Stimulated activated CD8-positive, alpha-beta memory T cell treated with anti-CD3 and anti-CD28 coated beads, Interleukin-12 subunit alpha, Interleukin-12 subunit beta, amount 100 ng/mL, for 1 hour (primary cell): Measurements from ENCODE around the gene PLCL1.

ENCODE experiments used
- DNase-seq: peaks from one replicate; pipeline ENCODE4 v3.0.0-alpha.2; 2020; ENCODE audit warnings: low read depth

PLCL1 gene

DNA sequence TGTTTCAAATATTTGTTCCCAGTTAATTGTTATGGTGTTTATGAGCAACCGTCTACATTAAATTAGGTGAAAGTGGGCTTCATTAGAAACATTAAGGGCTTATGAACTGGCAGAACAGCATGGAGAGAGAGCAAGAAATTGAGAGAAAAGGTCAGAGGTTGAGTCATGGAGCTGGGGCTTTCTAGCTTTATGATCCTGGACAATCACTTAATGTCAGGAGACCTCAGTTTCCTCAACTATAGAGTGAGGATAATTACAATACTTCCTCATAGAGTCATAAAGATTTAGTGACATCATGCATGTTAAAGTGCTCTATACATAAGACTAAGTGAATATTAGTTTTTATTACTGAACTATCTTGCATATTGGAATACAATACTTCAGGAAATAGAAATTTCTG, 83.9 kb downstream of the PLCL1 start:
- DNase-seq, result no peak

DNA sequence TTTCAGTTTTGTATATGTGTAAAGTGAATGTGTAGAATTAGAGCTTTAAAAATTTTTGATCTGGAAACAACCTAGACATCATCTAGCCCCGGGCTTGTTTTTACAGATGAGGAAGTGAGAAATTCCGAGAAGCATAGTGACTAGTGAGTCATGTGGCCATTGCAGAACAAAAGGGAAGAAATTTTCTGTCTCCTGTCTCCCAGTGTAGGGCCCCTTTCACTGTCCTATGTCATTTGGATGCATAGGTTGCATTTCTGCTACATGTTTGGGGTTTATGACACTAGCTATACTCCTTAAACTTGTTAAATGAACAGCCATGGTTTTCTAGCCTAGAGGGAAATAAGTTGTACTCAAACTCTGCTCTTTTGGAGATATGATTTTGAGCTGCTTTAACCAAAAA, 84.6 kb downstream of the PLCL1 start:
- no peak for DNase-seq

DNA sequence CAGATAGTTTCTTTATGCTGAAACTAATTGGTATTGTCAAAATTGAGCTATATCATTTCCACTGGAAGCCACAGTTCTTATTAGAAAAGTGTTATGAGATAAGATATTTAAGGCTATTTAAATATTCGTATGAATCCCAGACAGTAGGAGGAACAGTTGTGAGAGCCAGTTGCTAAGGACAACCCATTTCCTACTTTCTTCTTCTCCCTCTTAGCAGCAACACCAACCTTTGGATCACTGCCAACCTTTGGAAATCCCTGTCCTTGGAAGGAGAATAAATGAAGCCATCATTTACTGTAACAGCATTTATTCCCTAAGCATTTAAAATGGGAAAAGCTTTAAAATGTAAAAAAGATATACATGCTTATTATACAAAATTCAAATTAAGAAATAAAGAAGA, 85.8 kb downstream of the PLCL1 start:
- DNase-seq, result no peak

DNA sequence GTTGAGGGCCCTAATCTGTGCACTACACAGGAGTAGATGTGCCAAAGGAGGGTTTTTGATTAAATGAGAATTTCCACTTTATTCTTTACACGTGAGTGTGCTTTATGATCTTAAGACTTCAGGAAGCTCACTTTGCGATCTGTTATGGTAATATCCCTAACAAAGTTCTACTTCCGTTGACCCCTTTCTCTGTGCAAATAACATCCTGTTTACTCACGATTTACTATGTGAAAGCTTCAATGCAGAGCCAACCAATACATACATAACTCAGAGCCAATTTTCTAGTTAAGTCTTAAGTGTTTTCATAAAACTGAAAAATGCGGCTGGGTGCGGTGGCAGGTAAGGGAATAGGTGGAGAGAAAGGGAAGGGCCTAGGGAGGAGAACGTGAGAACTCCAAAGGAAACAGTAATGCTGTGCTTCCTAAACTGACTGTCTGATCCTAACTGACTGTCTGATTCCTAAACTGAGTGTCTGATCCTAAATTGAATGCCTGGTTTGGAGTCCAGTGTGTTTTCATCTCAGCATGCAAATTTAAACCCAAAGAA, 87.6 kb downstream of the PLCL1 start:
- DNase-seq, result no peak

DNA sequence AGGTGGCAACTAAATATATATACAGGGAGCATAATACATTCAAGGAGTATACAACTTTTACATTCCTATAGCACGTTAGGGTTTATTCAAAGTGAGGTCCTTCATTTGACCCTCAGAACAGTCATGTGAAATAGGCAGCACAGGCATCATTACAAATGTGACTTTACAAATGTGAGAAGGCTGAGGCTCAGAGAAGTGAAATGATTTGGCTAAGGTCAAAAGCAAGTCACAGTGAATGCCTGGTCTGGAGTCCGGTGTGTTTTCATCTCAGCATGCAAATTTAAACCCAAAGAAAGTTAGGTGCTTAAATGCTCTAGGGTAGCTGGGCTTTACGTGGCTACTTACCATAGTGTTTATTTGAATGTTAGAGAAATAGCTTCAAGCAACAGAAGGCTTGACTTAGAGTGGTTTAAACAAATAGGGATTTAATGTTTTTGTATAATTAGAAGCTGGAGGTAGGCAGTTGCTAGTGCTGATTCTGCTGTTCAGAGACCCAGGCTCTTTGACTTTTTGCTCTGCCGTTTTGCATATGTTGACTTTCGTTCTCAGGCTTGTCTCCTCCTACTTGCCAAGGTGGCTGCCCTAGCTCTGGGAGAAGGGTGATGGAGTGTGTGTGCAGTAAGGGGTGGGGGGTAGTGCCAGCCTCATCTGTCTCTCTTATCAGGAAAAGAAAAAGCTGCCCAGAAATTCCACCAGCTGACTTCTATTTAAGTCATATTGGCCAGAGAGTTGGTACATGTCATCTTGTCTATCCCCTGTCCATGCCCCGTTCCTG, 89.2 kb downstream of the PLCL1 start:
- DNase-seq, result no peak

DNA sequence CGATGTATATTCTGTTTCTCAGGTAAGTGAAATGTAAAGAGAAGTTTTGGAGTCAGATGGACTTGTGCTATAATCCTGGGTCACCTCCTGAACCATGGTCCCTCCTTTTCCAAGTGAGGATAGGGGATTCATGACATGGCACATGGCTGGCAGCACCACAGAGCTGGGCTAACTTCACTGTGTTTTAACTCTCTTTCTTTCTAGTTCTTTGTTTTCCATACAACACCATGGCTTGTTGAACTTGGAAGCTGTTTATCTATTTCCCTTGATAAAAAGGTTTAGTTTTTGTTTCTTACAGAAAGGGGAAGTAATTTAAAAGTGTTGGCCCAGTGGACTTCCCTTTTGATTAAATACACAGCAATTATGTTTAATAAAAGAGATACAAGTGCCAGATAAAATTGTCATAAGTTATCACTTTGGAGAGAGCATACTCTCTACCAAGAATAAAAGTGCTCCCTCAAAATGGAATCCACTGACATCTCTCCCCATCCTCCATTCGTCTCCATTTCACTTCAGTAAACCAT, 90.4 kb downstream of the PLCL1 start:
- DNase-seq, result no peak

DNA sequence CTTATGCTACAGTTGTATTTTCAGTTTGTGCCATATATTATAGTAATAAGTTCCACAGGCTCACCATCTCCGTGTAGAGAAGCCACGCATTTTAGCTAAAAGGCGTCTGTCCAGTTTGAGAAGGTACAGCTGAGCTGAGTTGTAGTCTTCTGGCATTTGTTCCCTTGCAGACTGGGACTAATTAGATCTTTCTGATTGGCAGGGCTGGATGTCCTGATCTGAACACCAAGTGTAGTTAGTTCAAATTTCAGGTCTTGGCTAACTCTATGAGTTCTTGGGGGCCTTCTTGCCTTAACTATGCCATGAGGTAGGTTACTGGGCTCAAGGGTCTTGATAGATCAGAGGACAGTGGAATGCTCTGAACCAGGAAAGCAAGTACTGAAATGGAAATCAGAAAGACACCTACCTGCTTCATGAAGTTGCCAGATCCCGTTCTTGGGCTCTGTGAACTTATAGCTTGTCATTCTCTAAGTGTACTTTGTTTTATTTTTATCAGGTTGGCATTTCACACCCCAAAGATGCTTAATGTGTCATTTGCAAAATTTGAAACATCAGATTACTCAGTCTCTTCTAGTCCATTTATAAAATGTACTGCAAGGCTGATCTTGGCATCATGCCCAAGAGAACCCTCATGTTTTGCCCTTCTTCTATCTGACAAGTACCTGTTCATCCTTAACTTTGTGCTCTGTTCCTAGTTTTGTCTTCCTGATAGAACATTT, 93.7 kb downstream of the PLCL1 start:
- DNase-seq, result no peak

DNA sequence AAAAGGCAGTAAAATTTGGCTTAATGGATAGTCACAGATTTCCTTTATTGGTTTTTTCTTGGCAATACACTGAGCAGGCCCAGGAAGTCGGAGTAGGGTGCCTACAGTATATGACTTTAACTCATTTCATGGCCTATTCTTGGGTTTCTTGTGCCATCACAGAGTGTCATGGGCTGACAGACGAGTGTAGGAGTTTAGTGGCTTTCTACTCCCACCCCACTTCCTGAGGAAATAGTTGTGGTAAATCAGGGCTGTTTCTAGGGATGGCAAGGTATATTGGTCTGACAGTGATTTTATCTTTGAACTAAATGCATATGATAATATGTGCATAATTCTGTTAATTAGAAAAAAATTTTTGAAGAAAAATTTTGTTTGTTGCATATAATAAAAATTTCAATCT, 100.1 kb downstream of the PLCL1 start:
- no peak for DNase-seq

DNA sequence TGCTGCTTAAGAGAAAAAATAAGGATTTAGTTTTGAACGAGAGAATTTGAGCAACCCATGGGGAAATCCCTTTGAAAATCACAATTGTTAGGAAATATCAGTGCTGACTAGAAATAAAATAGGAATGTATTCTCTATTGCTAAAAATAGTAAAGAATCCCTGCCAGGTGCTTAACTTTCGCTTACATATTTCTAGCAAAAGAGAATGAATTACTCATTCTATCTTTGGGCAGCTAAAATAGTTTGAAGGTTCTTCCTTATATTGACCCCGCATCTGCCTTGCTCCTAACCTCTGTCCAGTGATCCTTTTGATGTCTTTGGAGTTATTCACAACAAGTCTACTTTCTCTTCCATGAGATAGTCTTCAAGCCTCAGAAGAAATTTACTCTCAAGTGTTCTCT, 103.8 kb downstream of the PLCL1 start:
- DNase-seq, result no peak

DNA sequence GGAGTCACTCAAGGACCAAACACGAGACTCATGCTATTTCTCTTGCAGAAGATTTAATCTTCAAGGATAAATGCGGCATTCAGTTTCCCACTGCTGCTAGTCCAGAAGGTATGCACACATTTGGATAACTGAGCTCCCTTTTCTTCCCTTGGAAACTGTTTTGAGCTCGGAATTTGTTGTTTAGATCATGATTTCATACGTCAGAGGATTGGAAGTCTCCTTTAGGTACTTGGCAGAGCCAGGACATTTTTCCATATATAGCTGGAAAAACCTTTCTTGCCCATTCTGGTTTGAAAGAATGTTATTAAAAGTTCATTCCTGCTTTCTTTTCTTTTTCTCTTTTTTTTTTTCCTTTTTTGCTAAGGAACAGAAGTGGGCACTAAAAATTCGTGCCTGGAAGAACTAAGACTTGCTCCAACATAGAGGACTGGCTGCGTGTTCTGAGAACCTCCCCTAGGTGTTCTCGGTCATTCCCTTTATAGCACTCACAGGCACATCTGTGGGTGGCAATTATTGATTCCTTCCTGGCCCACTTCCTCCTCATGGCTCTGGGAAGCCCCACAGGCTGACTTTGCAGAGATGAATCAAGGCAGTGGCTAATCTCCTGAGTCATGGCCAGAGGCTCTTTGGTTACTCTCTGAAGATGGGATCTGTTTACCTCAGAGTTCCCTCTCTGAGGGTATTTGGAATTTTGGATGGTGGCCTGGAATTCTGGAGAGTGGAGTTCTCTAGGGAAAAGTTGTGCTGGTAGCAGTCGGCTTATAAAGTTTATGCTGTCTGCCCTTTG, 104.8 kb downstream of the PLCL1 start:
- no peak for DNase-seq

DNA sequence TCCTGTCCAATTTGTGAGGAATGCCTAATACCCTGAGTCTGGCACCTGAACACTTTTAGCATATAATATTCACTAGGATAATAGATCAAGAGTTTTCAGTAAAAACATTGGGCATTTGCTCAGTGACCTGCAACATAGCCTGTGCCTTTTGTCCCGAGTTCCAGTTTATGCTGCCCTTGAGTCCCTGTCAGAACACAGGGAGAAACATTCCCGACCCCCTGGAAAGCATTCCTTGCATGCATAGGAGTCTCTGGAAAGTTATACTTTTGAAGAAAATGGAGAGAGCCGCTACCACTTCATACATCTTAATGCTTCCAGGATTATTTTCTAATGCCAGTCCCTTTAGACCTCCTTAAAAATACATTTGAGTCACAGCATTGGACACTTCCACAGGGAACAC, 107.3 kb downstream of the PLCL1 start:
- DNase-seq, result no peak

DNA sequence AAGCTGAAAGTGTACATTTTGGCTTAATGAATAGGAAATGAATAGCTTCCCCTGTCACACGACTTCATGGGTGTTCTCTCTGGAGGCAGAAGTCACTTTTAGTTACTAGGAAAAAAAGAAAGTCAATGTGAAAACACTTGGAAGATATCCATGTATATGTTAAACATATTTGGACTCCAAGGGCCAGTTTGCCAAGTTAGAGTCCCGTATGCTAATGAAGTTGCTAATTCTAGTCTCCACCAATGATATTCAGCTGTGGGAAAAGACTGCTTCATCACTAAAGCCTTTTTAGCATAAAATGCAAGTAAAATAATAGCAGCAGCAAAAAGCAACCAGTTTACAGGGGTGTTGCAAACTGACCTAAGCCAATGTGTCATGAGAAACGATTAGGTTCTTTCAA, 108.7 kb downstream of the PLCL1 start:
- DNase-seq, result no peak

DNA sequence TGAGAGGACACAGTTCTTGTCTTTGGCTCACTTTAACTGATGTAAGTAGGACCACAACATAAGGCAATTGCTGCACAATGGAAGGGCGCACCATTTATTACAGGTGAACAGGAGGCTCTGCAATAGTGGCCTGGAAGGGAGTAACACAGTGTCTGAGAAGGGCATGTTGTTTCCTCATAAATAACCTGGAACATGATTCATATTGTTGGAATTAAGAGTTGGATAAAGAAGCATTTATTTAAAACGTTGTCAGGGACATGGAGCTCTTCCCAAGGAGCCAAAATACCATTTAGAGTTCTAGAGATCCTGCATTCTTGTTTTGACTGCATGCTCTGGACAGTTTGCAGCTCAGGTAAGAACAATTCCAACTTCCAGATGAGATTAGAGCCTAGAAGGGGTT, 110.4 kb downstream of the PLCL1 start:
- no peak for DNase-seq

DNA sequence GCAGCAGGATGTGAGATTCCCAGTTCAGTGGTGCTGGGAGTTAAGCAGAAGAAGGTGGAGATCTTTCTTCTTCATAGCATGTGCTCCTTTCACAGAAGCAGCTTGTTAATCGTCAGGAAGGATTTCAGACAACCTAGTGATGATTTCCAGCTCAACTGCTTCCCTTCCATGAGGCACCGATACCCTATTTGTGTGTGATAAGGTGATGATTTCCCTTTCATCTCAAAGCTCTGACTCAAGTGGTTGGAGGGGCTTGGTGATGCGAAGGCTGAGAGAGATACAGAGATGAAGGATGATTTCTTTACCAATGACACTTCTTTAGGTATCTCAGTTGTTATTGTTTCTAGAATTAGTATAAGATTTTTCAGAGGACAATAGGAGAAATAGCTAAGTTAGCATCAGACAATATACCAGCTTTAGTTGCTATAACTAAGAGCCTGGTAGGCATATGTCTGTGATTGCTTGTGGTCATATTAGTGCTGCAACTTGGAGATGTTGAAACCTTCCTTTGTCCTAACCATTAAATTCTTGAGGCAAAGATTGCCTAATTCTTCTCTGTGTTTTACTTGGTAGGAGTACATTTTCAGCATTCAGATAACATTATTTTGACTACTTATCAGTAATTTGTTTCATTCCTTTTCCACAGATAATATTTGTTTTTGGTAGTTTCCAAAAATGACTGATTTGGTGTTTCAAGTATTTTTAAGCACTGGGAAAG, 111.3 kb downstream of the PLCL1 start:
- no peak for DNase-seq

DNA sequence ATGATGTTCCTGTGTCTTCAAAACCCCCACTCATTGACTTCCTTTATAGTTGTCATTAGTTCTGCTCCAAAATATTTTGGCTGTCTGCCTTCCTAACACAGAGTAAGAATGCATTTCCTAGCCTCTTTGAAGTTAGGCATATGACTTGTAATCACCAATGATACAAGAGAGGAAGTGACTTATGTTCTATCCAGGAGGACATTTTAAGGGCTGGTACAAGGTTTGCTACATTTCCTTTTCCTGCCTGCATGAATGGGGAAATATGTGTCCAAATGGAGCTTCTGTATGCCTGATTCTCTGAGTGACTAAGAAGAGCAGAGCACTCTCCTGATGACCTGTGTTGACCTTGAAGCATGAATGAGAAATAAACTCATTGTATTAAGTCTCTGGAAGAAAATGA, 115.1 kb downstream of the PLCL1 start:
- DNase-seq, result no peak

DNA sequence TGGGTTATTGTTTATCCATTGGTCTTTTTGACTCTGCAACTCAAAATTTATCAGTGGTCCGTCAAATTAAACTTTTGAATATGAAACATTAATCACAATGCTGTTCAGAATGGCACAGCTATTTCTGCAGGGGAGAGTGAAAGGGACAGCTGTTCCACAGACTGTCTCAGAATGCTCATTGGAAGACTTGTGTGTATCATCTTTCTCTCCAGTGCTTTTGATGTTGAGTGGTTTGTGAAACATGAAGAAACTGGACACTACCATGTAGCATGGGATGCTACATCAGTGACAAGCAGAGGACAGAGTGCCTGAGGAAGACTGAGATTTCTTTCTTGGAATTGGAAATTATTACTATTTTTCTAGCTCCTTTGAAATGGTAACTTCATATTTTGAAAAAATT, 115.7 kb downstream of the PLCL1 start:
- DNase-seq, result no peak

DNA sequence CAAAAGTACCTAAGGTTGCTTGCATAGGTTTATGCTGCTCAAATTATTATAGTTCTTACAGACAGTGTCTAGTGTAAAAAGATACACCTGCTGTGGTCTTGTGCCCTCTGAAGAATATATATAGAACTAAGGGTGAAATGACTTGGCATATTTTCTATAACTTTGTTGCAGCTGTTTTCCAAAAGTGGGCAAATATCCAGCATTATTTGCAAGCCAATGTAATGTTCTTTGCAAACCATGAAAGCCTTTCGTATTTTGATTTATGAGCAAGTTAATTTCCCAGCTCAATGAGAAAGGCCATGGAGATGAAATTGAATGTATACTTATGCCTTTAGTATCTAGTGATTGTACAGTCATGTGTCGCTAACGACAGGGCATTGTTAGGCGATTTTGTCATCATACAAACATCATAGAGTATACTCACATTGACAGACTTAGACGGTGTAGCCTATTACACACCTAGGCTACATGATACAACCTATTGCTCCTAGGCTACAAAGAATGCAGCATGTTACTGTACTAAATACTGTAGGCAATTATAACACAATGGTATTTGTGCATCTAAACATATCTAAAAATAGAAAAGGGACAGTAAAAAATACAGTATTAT, 116.3 kb downstream of the PLCL1 start:
- no peak for DNase-seq

DNA sequence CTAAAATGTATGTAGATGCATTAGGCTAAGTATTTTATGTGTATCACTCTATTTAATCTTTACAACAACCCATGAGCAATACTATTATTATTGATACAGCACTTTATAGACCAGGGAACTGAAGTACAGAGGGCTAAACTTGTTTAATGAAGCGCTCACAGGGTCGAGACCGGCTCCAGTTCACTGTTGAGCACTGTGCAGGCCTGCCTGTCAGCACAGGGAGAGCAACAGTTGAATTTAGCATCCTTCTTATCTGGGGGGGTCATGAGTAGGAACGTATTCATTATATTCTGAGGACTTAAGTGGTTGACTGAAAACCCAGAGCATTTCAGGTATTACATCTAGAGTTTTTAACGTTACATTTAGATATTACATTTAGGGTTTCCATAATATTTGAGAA, 120.1 kb downstream of the PLCL1 start:
- no peak for DNase-seq

DNA sequence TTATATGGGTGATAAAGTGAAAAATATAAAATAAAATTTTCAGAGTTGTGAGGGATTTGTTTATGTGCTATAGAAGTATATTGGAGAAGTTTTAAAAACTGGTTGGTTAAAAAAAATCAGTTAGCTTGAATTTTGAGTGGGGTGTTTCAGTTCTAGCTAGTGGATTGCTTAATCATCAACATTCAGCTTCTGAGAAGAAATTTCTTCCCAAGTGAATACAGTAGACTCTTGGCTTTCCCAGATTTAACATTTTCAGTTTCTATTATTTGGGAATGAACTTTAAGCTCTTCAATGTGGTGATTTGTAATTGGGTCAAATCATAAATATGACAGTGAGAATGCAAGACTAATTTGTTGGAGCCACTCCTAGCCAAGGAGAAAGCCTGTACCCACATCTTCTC, 120.8 kb downstream of the PLCL1 start:
- no peak for DNase-seq

DNA sequence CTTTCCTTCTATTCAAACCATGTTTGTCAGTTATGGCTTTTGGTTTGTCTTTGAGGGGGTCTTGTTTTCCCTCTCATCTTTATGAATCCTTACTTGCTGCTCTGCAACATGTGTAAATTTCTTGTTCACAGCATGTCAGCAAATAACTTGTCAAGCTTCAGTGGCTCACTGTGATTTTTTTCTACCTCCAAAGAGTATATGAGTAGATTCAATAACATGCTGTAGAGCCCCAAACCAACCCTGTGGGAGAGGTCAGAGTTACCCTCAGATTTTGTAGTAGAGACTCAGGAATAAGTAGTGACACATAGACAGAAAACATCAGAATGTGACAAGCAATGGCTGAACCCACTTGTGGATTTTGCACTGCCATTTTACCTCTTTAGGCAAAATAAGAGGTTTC, 121.6 kb downstream of the PLCL1 start:
- DNase-seq, result no peak

DNA sequence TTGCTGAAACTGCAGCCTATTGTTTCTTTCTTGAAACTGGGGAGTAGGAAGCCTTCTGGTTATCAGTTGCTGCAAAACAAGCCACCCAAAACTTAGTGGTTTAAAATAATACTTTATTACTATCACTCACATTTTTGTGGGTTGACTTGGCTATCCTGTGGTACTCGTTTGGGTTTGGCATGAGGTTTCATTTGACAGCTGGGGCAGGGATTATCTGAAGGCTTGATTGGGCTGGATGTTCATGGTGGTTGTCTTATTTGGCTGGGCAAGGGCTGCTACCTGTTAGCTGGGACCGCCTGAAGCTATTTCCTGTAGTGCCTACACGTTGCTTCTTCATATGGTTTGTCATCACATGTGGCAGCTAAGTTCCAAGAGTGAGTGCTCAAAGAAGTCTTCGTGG, 122.3 kb downstream of the PLCL1 start:
- DNase-seq, result no peak
